ENCODE data around the gene EPB41L5.

The EPB41L5 gene

GRCh38 chr2:120012771-120013596 is at the start of gene EPB41L5:
Gene EPB41L5, plus strand, starts transcription at chr2:120013077. Its CDS starts 6,008 bp downstream, at chr2:120019085.
- peak within 1 kb of the TSS; percentile 91 for H2AFZ ChIP-seq (ENCODE audit: low read length)
- peak within 1 kb of the TSS; percentile 88 for H3K4me2 ChIP-seq (ENCODE audit: low read depth, low read length)
- peaks cover 19% of the 10 kb centered on the region for H3F3A ChIP-seq (ENCODE audit: insufficient read depth, low read length)
- H4K20me1 ChIP-seq (ENCODE audit: insufficient read depth, low read length) = no peaks in the 10 kb centered on the region
- H3K9me3 ChIP-seq (replicated peaks; ENCODE audit: insufficient read depth, low read length) = no peaks in the 10 kb centered on the region
- peak within 1 kb of the TSS; percentile 44; the same call in 1 of the 2 replicates for H3K27ac ChIP-seq (ENCODE audit: low read length)
- no peaks in the 10 kb centered on the region for H3K36me3 ChIP-seq (replicated peaks; ENCODE audit: insufficient read depth, low read length)
- no peaks in the 10 kb centered on the region for H3K9me2 ChIP-seq (replicated peaks; ENCODE audit: insufficient read depth, low read length)
- TF ChIP-seq EZH2phosphoT487 (IDR thresholded peaks at IDR 0.05; ENCODE audit: low read length) (no peak), EZH2 (optimal IDR thresholded peaks at IDR 0.05; ENCODE audit: low read depth, low read length) (no peak), CTCF (IDR thresholded peaks at IDR 0.05; ENCODE audit: low read length) (no peak)
- H3K27me3 ChIP-seq (replicated peaks; ENCODE audit: insufficient read depth, low read length) = no peaks in the 10 kb centered on the region
- peaks cover 16% of the 10 kb centered on the region for H3K4me1 ChIP-seq (ENCODE audit: low read length)
- H3K79me2 ChIP-seq (ENCODE audit: low read length) = peaks cover 13% of the 10 kb centered on the region
- peak; percentile 93 for DNase-seq
- H3K4me3 ChIP-seq (ENCODE audit: low read length) = peak within 1 kb of the TSS; percentile 84
- peak within 1 kb of the TSS; percentile 70 for H3K9ac ChIP-seq (ENCODE audit: low read length)

GRCh38 chr2:119981896-119982295 is 31.0 kb upstream of the EPB41L5 start:
- Histone ChIP-seq H3K4me2 (ENCODE audit: low read depth, low read length) (no peak overlapping the region), H3K4me3 (ENCODE audit: low read length) (no peak overlapping the region)

GRCh38 chr2:119982506-119982905 is 30.4 kb upstream of the EPB41L5 start:
- Histone ChIP-seq H3K4me1 (ENCODE audit: low read length) (no peaks in the 10 kb centered on the region), H3K9me3 (replicated peaks; ENCODE audit: insufficient read depth, low read length) (no peaks in the 10 kb centered on the region), H3K27me3 (replicated peaks; ENCODE audit: insufficient read depth, low read length) (no peaks in the 10 kb centered on the region), H3K27ac (ENCODE audit: low read length) (no peak overlapping the region), H3K36me3 (replicated peaks; ENCODE audit: insufficient read depth, low read length) (no peaks in the 10 kb centered on the region), H3K9me2 (replicated peaks; ENCODE audit: insufficient read depth, low read length) (no peaks in the 10 kb centered on the region), H3F3A (ENCODE audit: insufficient read depth, low read length) (no peaks in the 10 kb centered on the region), H3K9ac (ENCODE audit: low read length) (no peak overlapping the region), H4K20me1 (ENCODE audit: insufficient read depth, low read length) (no peaks in the 10 kb centered on the region), H2AFZ (ENCODE audit: low read length) (no peak overlapping the region), H3K79me2 (ENCODE audit: low read length) (no peaks in the 10 kb centered on the region), H3K4me2 (ENCODE audit: low read depth, low read length) (no peak overlapping the region), H3K4me3 (ENCODE audit: low read length) (no peak overlapping the region)
- no peak for DNase-seq
- TF ChIP-seq CTCF (IDR thresholded peaks at IDR 0.05; ENCODE audit: low read length) = no peak
- no peak for TF ChIP-seq EZH2 (optimal IDR thresholded peaks at IDR 0.05; ENCODE audit: low read depth, low read length)
- TF ChIP-seq EZH2phosphoT487 (IDR thresholded peaks at IDR 0.05; ENCODE audit: low read length) = no peak

More at GRCh38 chr2:119981896-119982295, 31.0 kb upstream of the EPB41L5 start:
- Histone ChIP-seq H3K9ac (ENCODE audit: low read length) (no peak overlapping the region), H3K9me2 (replicated peaks; ENCODE audit: insufficient read depth, low read length) (no peaks in the 10 kb centered on the region), H3K27me3 (replicated peaks; ENCODE audit: insufficient read depth, low read length) (no peaks in the 10 kb centered on the region), H3K4me1 (ENCODE audit: low read length) (no peaks in the 10 kb centered on the region), H2AFZ (ENCODE audit: low read length) (no peak overlapping the region), H3F3A (ENCODE audit: insufficient read depth, low read length) (no peaks in the 10 kb centered on the region), H3K79me2 (ENCODE audit: low read length) (no peaks in the 10 kb centered on the region), H4K20me1 (ENCODE audit: insufficient read depth, low read length) (no peaks in the 10 kb centered on the region), H3K9me3 (replicated peaks; ENCODE audit: insufficient read depth, low read length) (no peaks in the 10 kb centered on the region), H3K27ac (ENCODE audit: low read length) (no peak overlapping the region), H3K36me3 (replicated peaks; ENCODE audit: insufficient read depth, low read length) (no peaks in the 10 kb centered on the region)
- no peak for DNase-seq
- TF ChIP-seq CTCF (IDR thresholded peaks at IDR 0.05; ENCODE audit: low read length) (no peak), EZH2phosphoT487 (IDR thresholded peaks at IDR 0.05; ENCODE audit: low read length) (no peak), EZH2 (optimal IDR thresholded peaks at IDR 0.05; ENCODE audit: low read depth, low read length) (no peak)
